HEK293 (cell line): ENCODE measurements around the gene WDR89.
"Not testable (repeated sequence)": the region's sequence is repeated elsewhere in the genome, so short reads cannot be mapped to it uniquely, and the experiment has no call there.

Source experiments
- CTCF ChIA-PET: fragments of 350-600 bp; formaldehyde crosslinking; extraction: SDS; loops from one replicate; lab custom pipeline; 2021; ENCODE audit warnings: antibody characterized with exemption; lab: Yijun Ruan, JAX
- POLR2A ChIA-PET: fragments of 300-600 bp; formaldehyde crosslinking; extraction: SDS; loops from one replicate; lab custom pipeline; 2020; ENCODE audit warnings: antibody characterized with exemption, inconsistent platforms; lab: Yijun Ruan, JAX
- H3K27ac ChIP-seq: fragments of 200-500 bp; sonication (Bioruptor generic); 2 replicates; pipeline ENCODE4 v1.5.1; 2014; ENCODE audit warnings: low read depth, low read length, control low read depth, inconsistent platforms; ENCODE audit errors: extremely low read depth
- H3K36me3 ChIP-seq, 2 experiments: fragments of 200-500 bp in 1 of 2; sonication (Bioruptor generic) in 1 of 2; 1 replicate in 1 of 2; 2 replicates in 1 of 2; pipeline ENCODE4 v1.5.1; 2014 to 2017; ENCODE audit warnings: inconsistent platforms in 2 of 2, low read length in 2 of 2; ENCODE audit not compliant: control insufficient read depth in 2 of 2, insufficient read depth in 1 of 2
- H3K4me1 ChIP-seq: fragments of 200-500 bp; sonication (Bioruptor generic); 2 replicates; pipeline ENCODE4 v1.5.1; 2014; ENCODE audit warnings: mild to moderate bottlenecking, low read length, inconsistent platforms; ENCODE audit not compliant: control insufficient read depth, insufficient read depth
- H3K4me3 ChIP-seq: 2 replicates; pipeline ENCODE4 v1.5.1; 2011; ENCODE audit warnings: low read depth, mild to moderate bottlenecking, control low read depth, low read length, moderate library complexity
- H3K9me3 ChIP-seq: fragments of 200-500 bp; sonication (Bioruptor generic); 2 replicates; pipeline ENCODE4 v1.5.1; 2014; ENCODE audit warnings: low read depth, low read length, inconsistent platforms; ENCODE audit not compliant: control insufficient read depth, insufficient read depth
- KLF1 ChIP-seq: fragments of 450-650 bp; formaldehyde crosslinking; IDR thresholded peaks from 2 replicates; pipeline ENCODE4 v1.5.1; 2016; ENCODE audit warnings: missing biosample characterization, missing genetic modification characterization
- KLF10 ChIP-seq: fragments of 450-650 bp; IDR thresholded peaks from 2 replicates; pipeline ENCODE4 v1.5.1; 2018; ENCODE audit warnings: missing biosample characterization, mild to moderate bottlenecking, missing genetic modification characterization
- OVOL3 ChIP-seq: fragments of 450-650 bp; formaldehyde crosslinking; IDR thresholded peaks from 2 replicates; pipeline ENCODE4 v1.5.1; 2016; ENCODE audit warnings: missing biosample characterization, missing genetic modification characterization
- ZBTB17 ChIP-seq: fragments of 450-650 bp; formaldehyde crosslinking; IDR thresholded peaks from 2 replicates; pipeline ENCODE4 v1.5.1; 2016; ENCODE audit warnings: missing biosample characterization, missing genetic modification characterization
- ZNF140 ChIP-seq: fragments of 450-650 bp; formaldehyde crosslinking; IDR thresholded peaks from 2 replicates; pipeline ENCODE4 v1.5.1; 2016; ENCODE audit warnings: missing biosample characterization, missing genetic modification characterization
- ZNF19 ChIP-seq: fragments of 450-650 bp; formaldehyde crosslinking; IDR thresholded peaks from 2 replicates; pipeline ENCODE4; 2016; ENCODE audit warnings: missing biosample characterization, missing genetic modification characterization, low read depth
- ZNF2 ChIP-seq: fragments of 450-650 bp; formaldehyde crosslinking; IDR thresholded peaks from 2 replicates; pipeline ENCODE4 v1.5.1; 2016; ENCODE audit warnings: missing biosample characterization, missing genetic modification characterization
- ZNF23 ChIP-seq: fragments of 450-650 bp; formaldehyde crosslinking; IDR thresholded peaks from 2 replicates; pipeline ENCODE4 v1.5.1; 2016; ENCODE audit warnings: missing biosample characterization, missing genetic modification characterization, borderline replicate concordance
- ZNF24 ChIP-seq: fragments of 450-650 bp; formaldehyde crosslinking; IDR thresholded peaks from 2 replicates; pipeline ENCODE4 v1.5.1; 2016; ENCODE audit warnings: missing biosample characterization, missing genetic modification characterization
- ZNF341 ChIP-seq: fragments of 450-650 bp; formaldehyde crosslinking; IDR thresholded peaks from 2 replicates; pipeline ENCODE4; 2016; ENCODE audit warnings: low read depth, missing biosample characterization, missing genetic modification characterization
- ZNF366 ChIP-seq: fragments of 450-650 bp; formaldehyde crosslinking; conservative IDR thresholded peaks from 2 replicates; pipeline ENCODE4 v1.5.1; 2016; ENCODE audit warnings: missing biosample characterization, missing genetic modification characterization
- ZNF391 ChIP-seq: fragments of 450-650 bp; formaldehyde crosslinking; IDR thresholded peaks from 2 replicates; pipeline ENCODE4 v1.5.1; 2016; ENCODE audit warnings: low read depth, missing biosample characterization, missing genetic modification characterization, borderline replicate concordance
- TF ChIP-seq, protein P1 (sequence below): fragments of 450-650 bp; formaldehyde crosslinking; IDR thresholded peaks from 2 replicates; pipeline ENCODE4 v1.5.1; 2016; ENCODE audit warnings: missing biosample characterization, missing genetic modification characterization
- TF ChIP-seq, protein P2 (sequence below): fragments of 450-650 bp; formaldehyde crosslinking; IDR thresholded peaks from 2 replicates; pipeline ENCODE4 v1.5.1; 2016; ENCODE audit warnings: missing biosample characterization, missing genetic modification characterization
- TF ChIP-seq, protein P3 (sequence below): fragments of 450-650 bp; formaldehyde crosslinking; IDR thresholded peaks from 2 replicates; pipeline ENCODE4 v1.5.1; 2016; ENCODE audit warnings: missing biosample characterization, missing genetic modification characterization
- TF ChIP-seq, protein P4 (sequence below): fragments of 450-650 bp; formaldehyde crosslinking; IDR thresholded peaks from 2 replicates; pipeline ENCODE4 v1.5.1; 2016; ENCODE audit warnings: missing biosample characterization, missing genetic modification characterization
- TF ChIP-seq, protein P5 (sequence below): fragments of 450-650 bp; formaldehyde crosslinking; IDR thresholded peaks from 2 replicates; pipeline ENCODE4 v1.5.1; 2017; ENCODE audit warnings: missing biosample characterization, missing genetic modification characterization

Gene WDR89

DNA sequence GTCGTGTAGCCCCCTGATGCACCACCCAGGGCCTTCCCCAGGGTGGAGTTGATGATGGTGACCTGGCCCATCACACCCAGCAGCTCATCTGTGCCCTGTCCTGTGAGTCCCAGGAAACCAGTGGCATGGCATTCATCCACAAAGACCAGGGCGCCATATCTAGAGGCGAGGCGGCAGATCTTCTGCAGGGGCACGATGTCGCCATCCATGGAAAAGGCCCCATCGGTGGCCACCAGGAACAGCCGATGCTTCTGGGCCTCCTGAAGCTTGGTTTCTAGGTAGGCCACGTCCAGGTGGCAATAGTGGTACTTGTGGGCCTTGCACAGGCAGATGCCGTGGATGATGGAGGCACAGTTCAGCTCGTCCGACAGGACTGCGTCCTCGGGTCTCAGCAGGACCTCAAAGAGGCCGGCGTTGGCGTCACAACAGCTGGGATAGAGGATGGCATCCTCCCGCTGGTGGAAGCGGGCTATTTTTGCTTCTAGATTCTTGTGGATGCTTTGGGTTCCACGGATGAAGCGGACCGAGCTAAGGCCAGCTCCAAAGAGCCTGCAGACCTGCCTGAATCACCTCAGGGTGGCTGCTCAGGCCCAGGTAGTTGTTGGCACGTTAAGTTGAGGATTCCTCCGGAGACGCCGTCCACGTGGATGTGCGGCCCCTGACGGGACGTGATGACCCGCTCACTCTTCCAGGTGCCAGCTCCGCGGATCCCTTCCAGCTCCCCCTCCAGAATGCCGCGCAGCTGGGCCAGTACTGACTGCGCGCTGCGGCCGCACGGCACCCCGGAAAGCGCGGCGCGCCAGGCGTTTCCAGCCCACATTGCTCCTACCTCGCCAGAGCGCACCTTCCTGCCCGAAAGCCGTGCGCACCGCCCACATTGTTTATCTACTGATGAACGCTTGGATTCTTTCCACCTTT lies 47.0 kb downstream of the WDR89 start (continued):
- no peak for TF ChIP-seq ZNF391
- TF ChIP-seq, protein P1, sequence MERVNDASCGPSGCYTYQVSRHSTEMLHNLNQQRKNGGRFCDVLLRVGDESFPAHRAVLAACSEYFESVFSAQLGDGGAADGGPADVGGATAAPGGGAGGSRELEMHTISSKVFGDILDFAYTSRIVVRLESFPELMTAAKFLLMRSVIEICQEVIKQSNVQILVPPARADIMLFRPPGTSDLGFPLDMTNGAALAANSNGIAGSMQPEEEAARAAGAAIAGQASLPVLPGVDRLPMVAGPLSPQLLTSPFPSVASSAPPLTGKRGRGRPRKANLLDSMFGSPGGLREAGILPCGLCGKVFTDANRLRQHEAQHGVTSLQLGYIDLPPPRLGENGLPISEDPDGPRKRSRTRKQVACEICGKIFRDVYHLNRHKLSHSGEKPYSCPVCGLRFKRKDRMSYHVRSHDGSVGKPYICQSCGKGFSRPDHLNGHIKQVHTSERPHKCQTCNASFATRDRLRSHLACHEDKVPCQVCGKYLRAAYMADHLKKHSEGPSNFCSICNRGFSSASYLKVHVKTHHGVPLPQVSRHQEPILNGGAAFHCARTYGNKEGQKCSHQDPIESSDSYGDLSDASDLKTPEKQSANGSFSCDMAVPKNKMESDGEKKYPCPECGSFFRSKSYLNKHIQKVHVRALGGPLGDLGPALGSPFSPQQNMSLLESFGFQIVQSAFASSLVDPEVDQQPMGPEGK, result no peak
- no peak for TF ChIP-seq OVOL3 (tag by site-specific recombination)

DNA sequence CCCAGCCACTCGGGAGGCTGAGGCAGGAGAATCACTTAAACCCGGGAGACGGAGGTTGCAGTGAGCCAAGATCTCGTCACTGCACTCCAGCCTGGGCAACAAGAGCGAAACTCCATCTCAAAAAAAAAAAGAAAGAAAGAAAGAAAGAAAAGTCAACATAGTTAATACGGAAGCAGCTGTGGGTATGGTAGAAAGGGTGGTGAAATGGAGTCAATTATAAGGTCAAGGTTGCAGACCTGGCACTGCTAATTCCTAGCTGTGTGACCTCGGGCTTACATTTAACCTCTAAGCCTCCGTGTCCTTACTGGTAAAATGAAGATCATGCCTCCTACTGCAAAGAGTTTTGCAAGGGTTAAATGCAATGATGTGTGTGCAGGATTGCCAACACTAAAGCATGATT lies 58.6 kb downstream of the WDR89 start:
- H3K9me3 ChIP-seq, H3K27ac ChIP-seq, CTCF ChIA-PET, H3K4me3 ChIP-seq, H3K4me1 ChIP-seq, H3K36me3 ChIP-seq: not testable (repeated sequence)
- POLR2A ChIA-PET, result interaction anchor here (0.6 kb wide), 1 partner anchor 54 kb away, joined by 5 read pairs; no protein-coding TSS in a partner anchor

DNA sequence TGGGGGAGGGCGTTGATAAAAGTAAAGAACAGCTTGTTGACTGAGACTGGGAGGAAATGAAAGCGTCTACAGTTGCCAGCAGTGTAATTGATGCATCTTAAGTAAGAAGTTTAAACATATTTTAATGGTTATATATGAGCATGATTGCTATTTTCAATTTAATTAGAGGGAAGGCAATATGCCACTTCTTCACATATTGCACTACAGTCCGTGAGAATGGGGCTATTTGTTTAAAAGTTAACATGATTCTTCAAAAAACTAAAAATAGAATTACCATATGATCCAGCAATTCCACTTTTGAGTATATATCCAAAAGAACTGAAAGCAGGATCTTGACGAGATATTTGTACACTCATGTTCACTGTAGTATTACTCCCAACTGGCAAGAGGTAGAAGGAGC lies 60.2 kb downstream of the WDR89 start:
- POLR2A ChIA-PET, result no interaction called here
- CTCF ChIA-PET, result no interaction called here

DNA sequence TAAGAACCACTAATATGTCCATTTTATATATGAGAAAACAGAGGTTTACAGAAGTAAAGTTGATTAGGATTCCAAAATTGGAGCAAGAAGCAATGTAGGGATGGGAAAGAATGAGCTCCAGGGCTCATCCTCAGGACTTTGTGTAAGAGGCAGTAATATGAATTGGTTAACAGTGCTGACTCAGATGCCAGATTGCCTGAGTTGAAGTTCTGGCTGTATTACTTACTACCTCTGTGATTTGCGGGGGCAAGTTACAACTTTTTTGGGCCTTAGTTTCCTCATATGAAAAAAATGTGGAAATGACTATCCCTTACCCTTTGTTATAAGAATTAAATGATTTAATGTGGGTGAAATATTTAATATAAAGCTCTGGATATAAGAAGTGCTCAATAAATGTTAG lies 63.4 kb downstream of the WDR89 start:
- Histone ChIP-seq H3K4me1 (no peaks in the 10 kb centered on the region), H3K9me3 (no peaks in the 10 kb centered on the region), H3K36me3 (no peaks in the 10 kb centered on the region), H3K27ac (no peak overlapping the region), H3K4me3 (no peak overlapping the region)
- POLR2A ChIA-PET, result no interaction called here
- CTCF ChIA-PET, result interaction anchor here (0.7 kb wide), 1 partner anchor 192 kb away, joined by 3 read pairs; no protein-coding TSS in a partner anchor
- TF ChIP-seq, protein P2, sequence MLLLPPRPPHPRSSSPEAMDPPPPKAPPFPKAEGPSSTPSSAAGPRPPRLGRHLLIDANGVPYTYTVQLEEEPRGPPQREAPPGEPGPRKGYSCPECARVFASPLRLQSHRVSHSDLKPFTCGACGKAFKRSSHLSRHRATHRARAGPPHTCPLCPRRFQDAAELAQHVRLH (tag by site-specific recombination), result no peak
- TF ChIP-seq ZNF140, result no peak
- TF ChIP-seq KLF10, result no peak
- no peak for TF ChIP-seq ZNF19 (tag by site-specific recombination)
- TF ChIP-seq ZBTB17 (tag by site-specific recombination), result no peak
- TF ChIP-seq, protein P3, sequence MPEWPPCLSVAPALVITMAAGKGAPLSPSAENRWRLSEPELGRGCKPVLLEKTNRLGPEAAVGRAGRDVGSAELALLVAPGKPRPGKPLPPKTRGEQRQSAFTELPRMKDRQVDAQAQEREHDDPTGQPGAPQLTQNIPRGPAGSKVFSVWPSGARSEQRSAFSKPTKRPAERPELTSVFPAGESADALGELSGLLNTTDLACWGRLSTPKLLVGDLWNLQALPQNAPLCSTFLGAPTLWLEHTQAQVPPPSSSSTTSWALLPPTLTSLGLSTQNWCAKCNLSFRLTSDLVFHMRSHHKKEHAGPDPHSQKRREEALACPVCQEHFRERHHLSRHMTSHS (tag by site-specific recombination), result no peak
- TF ChIP-seq, protein P4, sequence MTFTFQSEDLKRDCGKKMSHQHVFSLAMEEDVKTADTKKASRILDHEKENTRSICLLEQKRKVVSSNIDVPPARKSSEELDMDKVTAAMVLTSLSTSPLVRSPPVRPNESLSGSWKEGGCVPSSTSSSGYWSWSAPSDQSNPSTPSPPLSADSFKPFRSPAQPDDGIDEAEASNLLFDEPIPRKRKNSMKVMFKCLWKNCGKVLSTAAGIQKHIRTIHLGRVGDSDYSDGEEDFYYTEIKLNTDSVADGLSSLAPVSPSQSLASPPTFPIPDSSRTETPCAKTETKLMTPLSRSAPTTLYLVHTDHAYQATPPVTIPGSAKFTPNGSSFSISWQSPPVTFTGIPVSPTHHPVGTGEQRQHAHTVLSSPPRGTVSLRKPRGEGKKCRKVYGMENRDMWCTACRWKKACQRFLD (tag by site-specific recombination), result no peak
- no peak for TF ChIP-seq ZNF24 (tag by site-specific recombination)
- TF ChIP-seq ZNF341 (tag by site-specific recombination), result no peak

More for the DNA sequence above, 60.2 kb downstream of the WDR89 start:
- TF ChIP-seq ZNF2 (tag by site-specific recombination) (no peak), ZNF23 (tag by site-specific recombination) (no peak), ZNF366 (tag by site-specific recombination) (no peak), KLF1 (no peak)
- TF ChIP-seq, protein P5, sequence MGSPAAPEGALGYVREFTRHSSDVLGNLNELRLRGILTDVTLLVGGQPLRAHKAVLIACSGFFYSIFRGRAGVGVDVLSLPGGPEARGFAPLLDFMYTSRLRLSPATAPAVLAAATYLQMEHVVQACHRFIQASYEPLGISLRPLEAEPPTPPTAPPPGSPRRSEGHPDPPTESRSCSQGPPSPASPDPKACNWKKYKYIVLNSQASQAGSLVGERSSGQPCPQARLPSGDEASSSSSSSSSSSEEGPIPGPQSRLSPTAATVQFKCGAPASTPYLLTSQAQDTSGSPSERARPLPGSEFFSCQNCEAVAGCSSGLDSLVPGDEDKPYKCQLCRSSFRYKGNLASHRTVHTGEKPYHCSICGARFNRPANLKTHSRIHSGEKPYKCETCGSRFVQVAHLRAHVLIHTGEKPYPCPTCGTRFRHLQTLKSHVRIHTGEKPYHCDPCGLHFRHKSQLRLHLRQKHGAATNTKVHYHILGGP (tag by site-specific recombination), result no peak
- TF ChIP-seq, all 188 proteins: peak for 0
- Histone ChIP-seq H3K4me1 (no peaks in the 10 kb centered on the region), H3K27ac (no peak overlapping the region), H3K4me3 (no peak overlapping the region), H3K9me3 (no peaks in the 10 kb centered on the region), H3K36me3 (no peaks in the 10 kb centered on the region)
